Gastroesophageal sphincter (tissue), 4 donors: Measurements from ENCODE around the gene ZDHHC20. TPM values are rescaled to one million over a fixed set of nuclear protein-coding genes. Genes with fewer than 3 reads are reported as not detected.
"Not testable (repeated sequence)": the region's sequence is repeated elsewhere in the genome, so short reads cannot be mapped to it uniquely, and the experiment has no call there.

Experiments used
- ATAC-seq: fragments of 150-250 bp; one replicate; pipeline ENCODE4 v1.9.1; 2016; ENCODE audit warnings: mild to moderate bottlenecking, moderate library complexity
- H3K27ac ChIP-seq, 4 donors: fragments of 200-600 bp; sonication (generic) in 3 of 4; 1 replicate in 3 of 4; 2 replicates in 1 of 4; pipeline ENCODE4 v1.5.1; 2016 to 2019
- H3K27me3 ChIP-seq: fragments of 200-600 bp; sonication (generic); one replicate; pipeline ENCODE4 v1.5.1; 2019
- H3K36me3 ChIP-seq, 2 donors: fragments of 200-600 bp; sonication (generic); one replicate each; pipeline ENCODE4 v1.5.1; 2019; ENCODE audit warnings: control low read depth in 1 of 2
- H3K4me1 ChIP-seq, 3 donors: fragments of 200-600 bp; sonication (generic); 1 replicate in 2 of 3; 2 replicates in 1 of 3; pipeline ENCODE4 v1.5.1; 2016 to 2019; ENCODE audit warnings: control low read depth in 2 of 3
- H3K4me3 ChIP-seq, 2 donors: fragments of 200-600 bp; sonication (generic); one replicate each; pipeline ENCODE4 v1.5.1; 2019; ENCODE audit warnings: mild to moderate bottlenecking in 1 of 2, moderate library complexity in 1 of 2
- H3K9me3 ChIP-seq, 3 donors: fragments of 200-600 bp; sonication (generic); one replicate each; pipeline ENCODE4 v1.5.1; 2017 to 2019; ENCODE audit warnings: control low read depth in 2 of 3
- CTCF ChIP-seq, 4 experiments: fragments of 200-600 bp in 2 of 4; fragments of 450-650 bp in 2 of 4; sonication (generic) in 1 of 4; IDR thresholded peaks; one replicate each; pipeline ENCODE4 v1.5.1; 2017 to 2019; ENCODE audit warnings: antibody characterized with exemption in 4 of 4, mild to moderate bottlenecking in 2 of 4, moderate library complexity in 2 of 4
- EP300 ChIP-seq: sonication (generic); formaldehyde crosslinking; IDR thresholded peaks from one replicate; pipeline ENCODE4 v1.6.1; 2017; ENCODE audit warnings: antibody characterized with exemption, mild to moderate bottlenecking
- POLR2A ChIP-seq, 2 donors: fragments of 450-650 bp; IDR thresholded peaks; one replicate each; pipeline ENCODE4 v1.6.1; 2017; ENCODE audit warnings: antibody characterized with exemption in 2 of 2, mild to moderate bottlenecking in 2 of 2, moderate library complexity in 1 of 2
- POLR2AphosphoS5 ChIP-seq: sonication (generic); formaldehyde crosslinking; IDR thresholded peaks from one replicate; pipeline ENCODE4 v1.6.1; 2017; ENCODE audit warnings: antibody characterized with exemption
- WGBS, 2 donors: methylation state at CpG; one replicate each; pipeline ENCODE4 v1.1.5; 2018; ENCODE audit warnings: low coverage in 1 of 2; 5-methylcytosine and 5-hydroxymethylcytosine counted together
- total RNA-seq, 4 donors: library from RNA; depleted of rRNA; stranded (reverse); fragments of >200 nt; gene quantifications; one replicate each; pipeline ENCODE4 v1.1.0, GENCODE V29; 2016

The ZDHHC20 gene
- total RNA-seq, 4 donors from 2014 or later, result 42.8 to 67.1 (median 58.3) TPM

- no peak for ATAC-seq
- H3K36me3 ChIP-seq, result no peaks in the 10 kb centered on the region
- no peaks in the 10 kb centered on the region for H3K27me3 ChIP-seq
- WGBS, 2 donors, result 87 to 96% methylated on average over 2 of the region's 2 CpGs
- H3K4me1 ChIP-seq, result no peaks in the 10 kb centered on the region
- no peak overlapping the region for H3K4me3 ChIP-seq
- TF ChIP-seq POLR2A (IDR thresholded peaks at IDR 0.05) (no peak), EP300 (no peak)
- no peak overlapping the region for H3K27ac ChIP-seq
- peaks cover 0 to 19% (median 0%) of the 10 kb centered on the region in 3 donors for H3K9me3 ChIP-seq
Observed at GRCh38 chr13:21427741-21428140, 31.4 kb downstream of the ZDHHC20 start.

GRCh38 chr13:21426238-21426637 is 32.9 kb downstream of the ZDHHC20 start:
- H3K27ac ChIP-seq, result no peak overlapping the region
- H3K4me3 ChIP-seq, result no peak overlapping the region
- ATAC-seq, result no peak
- TF ChIP-seq CTCF (IDR thresholded peaks at IDR 0.05), result no peak
- TF ChIP-seq EP300, result no peak
- TF ChIP-seq POLR2AphosphoS5, result no peak
- TF ChIP-seq POLR2A (IDR thresholded peaks at IDR 0.05), result no peak
- WGBS, 2 donors, result 80 to 100% methylated on average over 1 of the region's 1 CpG
- H3K27me3 ChIP-seq, result no peaks in the 10 kb centered on the region
- H3K9me3 ChIP-seq, result peaks cover 0 to 19% (median 0%) of the 10 kb centered on the region in 3 donors
- no peaks in the 10 kb centered on the region for H3K36me3 ChIP-seq
- peaks cover 0 to 6% (median 0%) of the 10 kb centered on the region in 3 donors for H3K4me1 ChIP-seq

GRCh38 chr13:21420706-21421105 is 38.4 kb downstream of the ZDHHC20 start:
- Histone ChIP-seq H3K4me1 (peaks cover 0 to 15% (median 0%) of the 10 kb centered on the region in 3 donors), H3K27ac (no peak overlapping the region), H3K27me3 (no peaks in the 10 kb centered on the region), H3K36me3 (peaks cover 0 to 12% of the 10 kb centered on the region in 2 donors), H3K9me3 (no peaks in the 10 kb centered on the region), H3K4me3 (no peak overlapping the region)
- no peak for ATAC-seq
- no peak for TF ChIP-seq CTCF (IDR thresholded peaks at IDR 0.05)
- WGBS, 2 donors, result 45 to 51% methylated on average over 2 to 3 of the region's 3 CpGs

GRCh38 chr13:21413013-21413412 is 46.1 kb downstream of the ZDHHC20 start:
- no peak for TF ChIP-seq POLR2AphosphoS5
- no peaks in the 10 kb centered on the region for H3K27me3 ChIP-seq
- H3K4me3 ChIP-seq, result no peak overlapping the region
- ATAC-seq, result no peak
- no peaks in the 10 kb centered on the region for H3K9me3 ChIP-seq
- H3K36me3 ChIP-seq, result peaks cover 0 to 44% of the 10 kb centered on the region in 2 donors
- H3K27ac ChIP-seq, result no peak overlapping the region
- WGBS, 2 donors, result 60 to 73% methylated on average over 1 of the region's 1 CpG
- H3K4me1 ChIP-seq, result no peaks in the 10 kb centered on the region

- H3K27me3 ChIP-seq, H3K9me3 ChIP-seq, H3K4me3 ChIP-seq, ATAC-seq, H3K27ac ChIP-seq, H3K4me1 ChIP-seq: not testable (repeated sequence)
- H3K36me3 ChIP-seq, result peaks cover 0 to 48% of the 10 kb centered on the region in 2 donors
- WGBS, 2 donors, result 60% methylated on average over 1 of the region's 2 CpGs; no CpG with 5 or more reads in 1 of the 2 donors
Observed at GRCh38 chr13:21410453-21410852, 48.6 kb downstream of the ZDHHC20 start.

- 100% methylated on average over 1 of the region's 1 CpG for WGBS, 2 donors
- no peaks in the 10 kb centered on the region for H3K4me1 ChIP-seq
- no peak overlapping the region for H3K27ac ChIP-seq
- no peaks in the 10 kb centered on the region for H3K9me3 ChIP-seq
- no peak for TF ChIP-seq POLR2A (IDR thresholded peaks at IDR 0.05)
- TF ChIP-seq CTCF (IDR thresholded peaks at IDR 0.05), result no peak
- TF ChIP-seq EP300, result no peak
- no peak for TF ChIP-seq POLR2AphosphoS5
- ATAC-seq, result no peak
- no peaks in the 10 kb centered on the region for H3K27me3 ChIP-seq
- peaks cover 0 to 55% of the 10 kb centered on the region in 2 donors for H3K36me3 ChIP-seq
- no peak overlapping the region for H3K4me3 ChIP-seq
Observed at GRCh38 chr13:21405309-21405708, 53.8 kb downstream of the ZDHHC20 start.
